Measurements from ENCODE around the gene CAB39L. TPM values are rescaled to one million over a fixed set of nuclear protein-coding genes. Genes with fewer than 3 reads are reported as not detected.

The CAB39L gene
- polyA plus RNA-seq, 1 donor (not counting 4 experiments of a cell fraction or from before 2014, with no cell fraction given), result 10.1 TPM

DNA sequence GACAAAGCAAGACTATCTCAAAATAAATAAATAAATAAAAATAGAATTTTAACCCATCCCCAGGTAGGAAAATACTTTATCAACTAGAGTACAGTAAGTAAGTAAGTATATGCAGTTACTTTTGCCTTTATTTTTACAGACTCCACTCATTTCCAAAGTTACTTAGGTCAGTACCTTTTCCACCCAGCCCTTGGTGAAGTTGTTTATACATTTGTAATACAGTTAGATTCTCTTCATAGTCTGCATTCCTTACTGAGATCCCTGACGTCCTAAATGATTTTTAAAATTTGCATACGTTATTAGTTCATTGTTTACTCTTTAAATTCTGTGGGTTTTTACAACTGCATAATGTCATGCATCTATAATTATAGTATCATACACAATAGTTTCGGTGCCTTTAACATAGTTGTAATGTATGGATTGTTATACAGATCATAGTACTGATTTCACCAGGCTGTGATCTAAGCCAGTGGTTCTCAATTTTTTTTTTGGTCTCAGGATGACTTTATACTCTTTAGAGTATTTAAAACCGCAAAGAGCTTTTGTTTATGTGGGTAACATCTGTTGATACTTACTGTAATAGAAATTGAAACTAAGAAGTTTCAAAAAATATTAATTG, 10.6 kb upstream of the CAB39L start:
- H3K27me3 ChIP-seq (ENCODE audit: control insufficient read depth, extremely low read depth, insufficient read depth, low read length), result no peaks in the 10 kb centered on the region
- dilution Hi-C loops (cut with MboI; ENCODE audit: extremely low pct_ligation_motif_present, low sequenced_read_pairs), result no loop called here
- H3K79me2 ChIP-seq (ENCODE audit: control insufficient read depth, insufficient read depth, low read length), result no peaks in the 10 kb centered on the region
- DNase-seq (ENCODE audit: low read depth, low spot score) (no peak), FAIRE-seq (no peak)
- H4K20me1 ChIP-seq (ENCODE audit: control insufficient read depth, extremely low read depth, insufficient read depth, low read length), result no peaks in the 10 kb centered on the region
- no peaks in the 10 kb centered on the region for H3K36me3 ChIP-seq (ENCODE audit: control insufficient read depth in 2 of 2, extremely low read depth in 1 of 2, insufficient read depth in 2 of 2, low read length in 2 of 2)
- no peak overlapping the region for H2AFZ ChIP-seq (ENCODE audit: control insufficient read depth, low read length)
- H3K27ac ChIP-seq (ENCODE audit: control insufficient read depth, insufficient read depth, low read length), result no peak overlapping the region
- no peak overlapping the region for H3K4me3 ChIP-seq (ENCODE audit: control insufficient read depth in 2 of 3, extremely low read depth in 1 of 3, insufficient read depth in 2 of 3, low read depth in 1 of 3, low read length in 3 of 3)
- TF ChIP-seq EZH2 (IDR thresholded peaks at IDR 0.05; ENCODE audit: low read length), result no peak
- TF ChIP-seq, protein P1, sequence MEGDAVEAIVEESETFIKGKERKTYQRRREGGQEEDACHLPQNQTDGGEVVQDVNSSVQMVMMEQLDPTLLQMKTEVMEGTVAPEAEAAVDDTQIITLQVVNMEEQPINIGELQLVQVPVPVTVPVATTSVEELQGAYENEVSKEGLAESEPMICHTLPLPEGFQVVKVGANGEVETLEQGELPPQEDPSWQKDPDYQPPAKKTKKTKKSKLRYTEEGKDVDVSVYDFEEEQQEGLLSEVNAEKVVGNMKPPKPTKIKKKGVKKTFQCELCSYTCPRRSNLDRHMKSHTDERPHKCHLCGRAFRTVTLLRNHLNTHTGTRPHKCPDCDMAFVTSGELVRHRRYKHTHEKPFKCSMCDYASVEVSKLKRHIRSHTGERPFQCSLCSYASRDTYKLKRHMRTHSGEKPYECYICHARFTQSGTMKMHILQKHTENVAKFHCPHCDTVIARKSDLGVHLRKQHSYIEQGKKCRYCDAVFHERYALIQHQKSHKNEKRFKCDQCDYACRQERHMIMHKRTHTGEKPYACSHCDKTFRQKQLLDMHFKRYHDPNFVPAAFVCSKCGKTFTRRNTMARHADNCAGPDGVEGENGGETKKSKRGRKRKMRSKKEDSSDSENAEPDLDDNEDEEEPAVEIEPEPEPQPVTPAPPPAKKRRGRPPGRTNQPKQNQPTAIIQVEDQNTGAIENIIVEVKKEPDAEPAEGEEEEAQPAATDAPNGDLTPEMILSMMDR (optimal IDR thresholded peaks at IDR 0.05 in 1 of 3, IDR thresholded peaks at IDR 0.05 in 1 of 3, conservative IDR thresholded peaks at IDR 0.05 in 1 of 3; ENCODE audit: extremely low read depth in 1 of 3, insufficient read depth in 2 of 3, low read length in 3 of 3), result no peak
- no peaks in the 10 kb centered on the region for H3K9me1 ChIP-seq (ENCODE audit: control insufficient read depth, extremely low read depth, insufficient read depth, low read length)
- H3K9ac ChIP-seq (ENCODE audit: control insufficient read depth, extremely low read depth, insufficient read depth, low read length), result no peak overlapping the region
- H3K9me3 ChIP-seq (ENCODE audit: control insufficient read depth, low read depth, low read length), result no peaks in the 10 kb centered on the region
- no peak overlapping the region for H3K4me2 ChIP-seq (ENCODE audit: control insufficient read depth, extremely low read depth, insufficient read depth, low read depth, low read length)
- no peaks in the 10 kb centered on the region for H3K4me1 ChIP-seq (ENCODE audit: control insufficient read depth, extremely low read depth, insufficient read depth, low read length)

DNA sequence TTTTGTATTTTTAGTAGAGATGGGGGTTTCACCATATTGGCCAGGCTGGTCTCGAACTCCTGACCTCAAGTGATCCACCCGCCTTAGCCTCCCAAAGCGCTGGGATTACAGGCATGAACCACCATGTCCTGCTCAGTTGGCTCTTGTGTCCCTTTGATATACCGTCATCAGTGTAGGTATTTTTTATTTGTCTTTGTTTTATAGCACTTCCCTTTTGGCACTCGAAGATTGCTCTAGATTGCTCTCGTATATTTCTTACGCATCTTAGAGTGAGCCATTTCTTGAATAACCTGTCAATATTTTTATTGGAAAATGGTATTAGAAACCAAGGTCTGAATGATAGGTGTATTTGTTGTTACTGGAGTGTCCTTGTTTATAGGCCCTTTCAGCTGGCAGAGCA, 9.6 kb upstream of the CAB39L start:
- H2AFZ ChIP-seq (ENCODE audit: control insufficient read depth, low read length), result no peak overlapping the region
- no peaks in the 10 kb centered on the region for H3K36me3 ChIP-seq (ENCODE audit: control insufficient read depth in 2 of 2, extremely low read depth in 1 of 2, insufficient read depth in 2 of 2, low read length in 2 of 2)
- dilution Hi-C loops (cut with MboI; ENCODE audit: extremely low pct_ligation_motif_present, low sequenced_read_pairs), result no loop called here
- no peak overlapping the region for H3K27ac ChIP-seq (ENCODE audit: control insufficient read depth, insufficient read depth, low read length)
- H3K79me2 ChIP-seq (ENCODE audit: control insufficient read depth, insufficient read depth, low read length), result no peaks in the 10 kb centered on the region
- H3K9ac ChIP-seq (ENCODE audit: control insufficient read depth, extremely low read depth, insufficient read depth, low read length), result no peak overlapping the region
- no peak overlapping the region for H3K4me2 ChIP-seq (ENCODE audit: control insufficient read depth, extremely low read depth, insufficient read depth, low read depth, low read length)
- no peak for FAIRE-seq
- H3K4me3 ChIP-seq (ENCODE audit: control insufficient read depth in 2 of 3, extremely low read depth in 1 of 3, insufficient read depth in 2 of 3, low read depth in 1 of 3, low read length in 3 of 3), result no peak overlapping the region
- no peaks in the 10 kb centered on the region for H4K20me1 ChIP-seq (ENCODE audit: control insufficient read depth, extremely low read depth, insufficient read depth, low read length)
- no peaks in the 10 kb centered on the region for H3K9me1 ChIP-seq (ENCODE audit: control insufficient read depth, extremely low read depth, insufficient read depth, low read length)
- no peak for TF ChIP-seq EZH2 (IDR thresholded peaks at IDR 0.05; ENCODE audit: low read length)
- TF ChIP-seq, protein P1 (optimal IDR thresholded peaks at IDR 0.05 in 1 of 3, IDR thresholded peaks at IDR 0.05 in 1 of 3, conservative IDR thresholded peaks at IDR 0.05 in 1 of 3; ENCODE audit: extremely low read depth in 1 of 3, insufficient read depth in 2 of 3, low read length in 3 of 3), result no peak
- H3K9me3 ChIP-seq (ENCODE audit: control insufficient read depth, low read depth, low read length), result no peaks in the 10 kb centered on the region
- H3K4me1 ChIP-seq (ENCODE audit: control insufficient read depth, extremely low read depth, insufficient read depth, low read length), result no peaks in the 10 kb centered on the region
- no peak for DNase-seq (ENCODE audit: low read depth, low spot score)
- no peaks in the 10 kb centered on the region for H3K27me3 ChIP-seq (ENCODE audit: control insufficient read depth, extremely low read depth, insufficient read depth, low read length)

All from keratinocyte (primary cell).